OCI-LY7 (cell line): Measurements from ENCODE around the gene AGPAT3. TPM values are rescaled to one million over a fixed set of nuclear protein-coding genes. Genes with fewer than 3 reads are reported as not detected.

Experiments
- BruUV-seq: library from RNA; stranded (reverse); fragments of 400-500 nt; replicated peaks from 2 replicates; lab custom pipeline; 2021; lab: Mats Ljungman, UMichigan
- CTCF ChIA-PET: fragments of 300-600 bp; sonication (Branson Sonifier 250); formaldehyde crosslinking; loops from one replicate; lab custom pipeline; 2022; ENCODE audit warnings: antibody characterized with exemption; ENCODE audit not compliant: unreplicated experiment; lab: Charles Lee
- POLR2A ChIA-PET: fragments of 300-600 bp; sonication (Branson Sonifier 250); formaldehyde crosslinking; loops from one replicate; lab custom pipeline; 2022; ENCODE audit warnings: antibody characterized with exemption; lab: Charles Lee
- DNase-seq: peaks from one replicate; pipeline ENCODE4 v3.0.0-alpha.2; 2015; ENCODE audit warnings: low spot score
- H2AFZ ChIP-seq: fragments of 200-600 bp; sonication (generic), shearing (Covaris generic); 2 replicates; pipeline ENCODE4 v1.6.1; 2014; ENCODE audit warnings: mild to moderate bottlenecking, antibody characterized with exemption, low read length, moderate library complexity
- H3K27ac ChIP-seq: fragments of 200-600 bp; sonication (generic); 2 replicates; pipeline ENCODE4 v1.5.1; 2014; ENCODE audit warnings: mixed run types, low read depth, mild to moderate bottlenecking, moderate library complexity, low read length, inconsistent platforms; ENCODE audit not compliant: poor library complexity, severe bottlenecking
- H3K36me3 ChIP-seq: fragments of 200-600 bp; sonication (generic); 2 replicates; pipeline ENCODE4 v1.6.1; 2014; ENCODE audit warnings: mild to moderate bottlenecking, antibody characterized with exemption, low read length, moderate library complexity, mixed read lengths; ENCODE audit not compliant: insufficient read depth
- H3K4me1 ChIP-seq: fragments of 200-600 bp; sonication (generic); 2 replicates; pipeline ENCODE4 v1.5.1; 2014; ENCODE audit warnings: mild to moderate bottlenecking, low read length; ENCODE audit not compliant: insufficient read depth, poor library complexity, severe bottlenecking
- H3K4me2 ChIP-seq: fragments of 200-600 bp; sonication (generic); 2 replicates; pipeline ENCODE4 v1.6.1; 2014; ENCODE audit warnings: mild to moderate bottlenecking, low read length
- H3K4me3 ChIP-seq: fragments of 200-600 bp; sonication (generic); 2 replicates; pipeline ENCODE4 v1.5.1; 2014; ENCODE audit warnings: mild to moderate bottlenecking, low read depth, low read length; ENCODE audit not compliant: poor library complexity, severe bottlenecking
- H3K79me2 ChIP-seq: fragments of 200-600 bp; sonication (generic); 2 replicates; pipeline ENCODE4 v1.6.1; 2016; ENCODE audit warnings: low read depth, mild to moderate bottlenecking, low read length, moderate library complexity, mixed read lengths; ENCODE audit not compliant: insufficient read depth
- H3K9me2 ChIP-seq: fragments of 200-600 bp; sonication (generic); 2 replicates; pipeline ENCODE4 v1.6.1; 2016; ENCODE audit warnings: mild to moderate bottlenecking, low read length, mixed read lengths; ENCODE audit not compliant: insufficient read depth
- H3K9me3 ChIP-seq: fragments of 200-600 bp; sonication (generic); 2 replicates; pipeline ENCODE4 v1.6.1; 2014; ENCODE audit warnings: mild to moderate bottlenecking, mixed run types, low read length, mixed read lengths
- H4K20me1 ChIP-seq: fragments of 200-600 bp; sonication (generic); 2 replicates; pipeline ENCODE4 v1.6.1; 2014; ENCODE audit warnings: mild to moderate bottlenecking, antibody characterized with exemption, low read length, moderate library complexity, mixed read lengths; ENCODE audit not compliant: insufficient read depth
- CTCF ChIP-seq: fragments of 200-600 bp; sonication (generic); conservative IDR thresholded peaks from 2 replicates; pipeline ENCODE4 v1.5.1; 2014; ENCODE audit warnings: mild to moderate bottlenecking, antibody characterized with exemption, low read length, moderate library complexity, mixed read lengths
- EZH2phosphoT487 ChIP-seq: fragments of 200-600 bp; sonication (generic); IDR thresholded peaks from 2 replicates; pipeline ENCODE4 v1.6.1; 2018; ENCODE audit warnings: low read depth, borderline replicate concordance, mild to moderate bottlenecking, mixed run types, antibody characterized with exemption, low read length, moderate library complexity, mixed read lengths
- intact Hi-C: fragments of 100-400 bp; cut with micrococcal nuclease; formaldehyde crosslinking; loops from one replicate; pipeline ENCODE4 v1.10.0; 2022; ENCODE audit not compliant: unreplicated experiment
- total RNA-seq, 2 experiments: library from RNA; depleted of rRNA in 1 of 2; stranded (reverse); fragments of >200 nt in 1 of 2; shearing (Covaris generic) in 1 of 2; gene quantifications; 2 replicates each; pipeline ENCODE4 v1.2.3, GENCODE V29; 2014 to 2022

Gene AGPAT3
- total RNA-seq, 2 experiments from 2014 or later: 9.2 to 33.4 TPM

DNA sequence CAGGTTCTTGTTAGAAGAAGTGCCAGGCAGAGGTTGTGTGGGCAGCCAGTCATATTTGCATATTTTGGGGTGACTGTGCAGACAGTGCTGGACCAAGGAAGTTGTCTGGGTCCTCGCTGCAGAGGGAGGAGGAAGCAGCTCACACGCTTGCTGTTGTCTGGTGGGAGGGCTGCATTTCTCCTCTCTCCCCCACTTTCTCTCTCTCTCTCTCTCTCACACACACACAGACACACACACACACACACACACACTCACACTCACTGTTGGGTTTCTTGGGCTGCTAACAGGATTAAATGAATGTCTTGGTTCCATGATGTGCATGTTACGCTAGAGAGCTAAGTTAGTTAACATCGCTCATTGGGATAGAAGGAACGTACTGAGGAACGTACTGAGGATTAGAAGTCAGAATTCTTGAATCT is 72.9 kb downstream of the AGPAT3 start:
- no peaks in the 10 kb centered on the region for H3K79me2 ChIP-seq

GRCh38 chr21:43938751-43939442 is 73.9 kb downstream of the AGPAT3 start:
- ChIA-PET POLR2A (no interaction called here), CTCF (interaction anchor here (0.9 kb wide), 1 partner anchor 13 kb away, joined by 3 read pairs; no protein-coding TSS in a partner anchor)
- no peaks in the 10 kb centered on the region for H3K9me2 ChIP-seq
- peak overlapping the region; percentile 66 for H3K4me3 ChIP-seq
- peak; percentile 92 for DNase-seq
- no peak for TF ChIP-seq EZH2phosphoT487
- TF ChIP-seq CTCF: peak; percentile 99
- H3K79me2 ChIP-seq: no peaks in the 10 kb centered on the region
- BruUV-seq: no TSS peak
- peaks cover 10% of the 10 kb centered on the region for H3K4me1 ChIP-seq
- no peaks in the 10 kb centered on the region for H3K36me3 ChIP-seq
- no peaks in the 10 kb centered on the region for H3K9me3 ChIP-seq
- intact Hi-C loops: loop anchor here (1.0 to 5.0 kb wide), 3 partner anchors 72 to 150 kb away; partner anchors contain the start of genes AGPAT3 and RRP1
- peak overlapping the region; percentile 81 for H3K4me2 ChIP-seq
- peak overlapping the region; percentile 74 for H2AFZ ChIP-seq
- H3K27ac ChIP-seq: no peak overlapping the region
- H4K20me1 ChIP-seq: no peaks in the 10 kb centered on the region

More for the DNA sequence above, 72.9 kb downstream of the AGPAT3 start:
- Histone ChIP-seq H3K4me1 (peaks cover 10% of the 10 kb centered on the region), H3K36me3 (no peaks in the 10 kb centered on the region), H3K4me2 (no peak overlapping the region), H2AFZ (no peak overlapping the region), H3K4me3 (no peak overlapping the region), H3K9me3 (no peaks in the 10 kb centered on the region), H3K27ac (no peak overlapping the region), H3K9me2 (no peaks in the 10 kb centered on the region), H4K20me1 (no peaks in the 10 kb centered on the region)
- ChIA-PET POLR2A (interaction anchor here (0.6 kb wide), 1 partner anchor 319 kb away, joined by 3 read pairs; no protein-coding TSS in a partner anchor), CTCF (no interaction called here)
- peak; percentile 23 for DNase-seq
- intact Hi-C loops: loop anchor here (5.0 kb wide), 1 partner anchor 71 kb away; the partner anchor contains the start of gene AGPAT3
- TF ChIP-seq CTCF (no peak), EZH2phosphoT487 (no peak)
- BruUV-seq: no TSS peak
